ENCODE results near the gene CCDC57.
"Not testable (repeated sequence)": the region's sequence is repeated elsewhere in the genome, so short reads cannot be mapped to it uniquely, and the experiment has no call there.

The CCDC57 gene, protein sequence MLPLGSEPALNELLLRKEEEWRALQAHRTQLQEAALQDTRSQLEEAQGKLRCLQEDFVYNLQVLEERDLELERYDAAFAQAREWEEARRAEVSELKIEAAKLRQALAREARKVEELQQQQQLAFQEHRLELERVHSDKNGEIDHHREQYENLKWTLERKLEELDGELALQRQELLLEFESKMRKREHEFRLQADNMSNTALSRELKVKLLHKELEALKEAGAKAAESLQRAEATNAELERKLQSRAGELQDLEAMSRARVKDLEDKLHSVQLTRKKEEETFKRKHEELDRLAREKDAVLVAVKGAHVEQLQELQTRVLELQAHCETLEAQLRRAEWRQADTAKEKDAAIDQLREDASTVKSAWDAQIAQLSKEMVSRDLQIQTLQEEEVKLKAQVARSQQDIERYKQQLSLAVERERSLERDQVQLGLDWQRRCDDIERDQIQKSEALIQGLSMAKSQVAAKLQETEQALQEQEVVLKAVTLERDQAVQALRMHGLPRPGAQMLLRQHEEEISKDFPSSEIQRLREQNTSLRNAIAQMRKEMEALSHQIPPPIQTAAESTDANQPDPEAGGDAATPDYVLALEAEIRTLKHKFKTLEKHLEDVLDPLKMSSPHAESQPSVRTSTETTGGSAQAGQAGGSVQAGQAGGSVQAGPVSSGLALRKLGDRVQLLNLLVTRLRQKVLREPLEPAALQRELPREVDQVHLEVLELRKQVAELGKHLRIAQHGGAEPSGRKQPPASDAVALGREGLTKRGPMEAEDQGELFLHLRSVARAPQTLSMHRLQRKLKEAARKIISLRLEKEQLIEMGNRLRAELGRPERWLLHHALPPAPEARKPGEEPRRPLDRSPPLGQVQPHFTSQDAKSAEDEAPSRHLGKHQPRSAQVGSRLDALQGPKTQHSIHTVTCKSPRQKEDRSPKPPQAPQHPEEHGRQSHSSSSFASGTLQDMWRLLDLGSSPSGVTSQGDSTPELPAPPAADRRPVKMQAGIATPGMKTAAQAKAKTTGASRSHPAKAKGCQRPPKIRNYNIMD

DNA sequence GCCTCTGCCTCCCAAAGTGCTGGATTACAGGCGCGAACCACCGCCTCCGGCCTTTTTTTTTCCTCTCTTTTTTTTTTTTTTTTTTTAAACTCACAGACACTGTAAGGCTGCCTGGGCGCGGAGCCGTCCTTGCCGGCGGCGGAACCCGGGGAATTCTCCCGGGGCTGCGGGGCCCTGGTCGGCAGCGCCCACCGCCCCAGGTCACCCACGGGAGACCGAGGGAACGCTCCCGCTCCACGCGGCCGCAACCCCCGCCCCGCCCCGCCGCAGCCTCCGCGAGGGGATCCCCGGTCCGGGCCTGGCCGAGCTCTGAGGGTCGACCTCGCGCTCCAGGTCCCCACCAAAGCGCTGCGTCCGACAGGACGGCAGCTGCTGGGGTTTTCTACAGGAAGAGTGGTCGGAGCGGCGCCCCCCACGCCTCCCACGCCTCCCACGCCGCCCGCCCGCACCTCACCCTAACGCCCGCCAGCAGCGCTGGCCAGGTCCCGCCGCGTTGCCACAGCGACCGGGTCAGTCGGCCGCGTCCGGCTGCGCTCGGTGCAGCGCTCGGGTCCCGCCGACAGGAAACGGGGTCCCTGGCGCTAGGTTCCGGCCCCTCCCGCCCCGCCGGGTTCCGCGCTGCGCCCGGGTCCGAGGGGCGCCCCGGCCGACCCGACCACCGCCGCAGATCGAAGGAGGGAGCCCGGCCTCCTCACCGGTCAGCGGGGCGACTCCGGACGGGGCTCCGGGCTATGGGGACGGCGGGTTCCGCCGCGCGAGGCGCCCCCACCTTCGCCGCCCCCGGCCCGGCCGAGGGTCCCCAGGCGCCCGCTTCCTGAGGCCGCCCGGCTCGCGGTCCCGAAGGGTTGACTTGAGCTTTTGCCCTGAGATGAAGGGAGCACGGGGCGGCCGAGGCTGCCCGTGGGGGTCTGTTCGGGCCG, at the start of gene CCDC57:
TSS of gene CCDC57 (minus strand) at position 512 of the 920 bp plus-strand sequence. CDS start 10,898 bp downstream, outside the sequence.
- peak; percentile 76 to 78 for ATAC-seq

DNA sequence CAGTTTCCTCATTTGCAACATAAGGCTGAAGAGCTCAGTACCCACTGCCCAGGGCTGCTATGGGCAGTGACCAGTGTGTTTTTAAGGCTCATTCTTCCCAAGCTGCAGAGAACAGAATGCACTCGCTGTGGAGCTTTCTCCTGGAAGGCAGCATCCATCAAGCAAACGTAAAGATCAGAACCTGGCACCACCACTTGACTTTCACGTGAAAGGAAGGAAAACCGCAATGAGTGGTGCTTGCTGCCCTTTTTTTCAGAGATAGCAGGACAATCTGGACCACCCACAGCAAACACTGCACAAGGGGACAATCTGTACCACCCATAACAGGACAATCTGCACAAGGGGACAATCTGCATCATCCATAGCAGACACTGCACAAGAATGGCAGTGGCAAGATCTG, 49.7 kb upstream of the CCDC57 start:
- ATAC-seq = no peak

DNA sequence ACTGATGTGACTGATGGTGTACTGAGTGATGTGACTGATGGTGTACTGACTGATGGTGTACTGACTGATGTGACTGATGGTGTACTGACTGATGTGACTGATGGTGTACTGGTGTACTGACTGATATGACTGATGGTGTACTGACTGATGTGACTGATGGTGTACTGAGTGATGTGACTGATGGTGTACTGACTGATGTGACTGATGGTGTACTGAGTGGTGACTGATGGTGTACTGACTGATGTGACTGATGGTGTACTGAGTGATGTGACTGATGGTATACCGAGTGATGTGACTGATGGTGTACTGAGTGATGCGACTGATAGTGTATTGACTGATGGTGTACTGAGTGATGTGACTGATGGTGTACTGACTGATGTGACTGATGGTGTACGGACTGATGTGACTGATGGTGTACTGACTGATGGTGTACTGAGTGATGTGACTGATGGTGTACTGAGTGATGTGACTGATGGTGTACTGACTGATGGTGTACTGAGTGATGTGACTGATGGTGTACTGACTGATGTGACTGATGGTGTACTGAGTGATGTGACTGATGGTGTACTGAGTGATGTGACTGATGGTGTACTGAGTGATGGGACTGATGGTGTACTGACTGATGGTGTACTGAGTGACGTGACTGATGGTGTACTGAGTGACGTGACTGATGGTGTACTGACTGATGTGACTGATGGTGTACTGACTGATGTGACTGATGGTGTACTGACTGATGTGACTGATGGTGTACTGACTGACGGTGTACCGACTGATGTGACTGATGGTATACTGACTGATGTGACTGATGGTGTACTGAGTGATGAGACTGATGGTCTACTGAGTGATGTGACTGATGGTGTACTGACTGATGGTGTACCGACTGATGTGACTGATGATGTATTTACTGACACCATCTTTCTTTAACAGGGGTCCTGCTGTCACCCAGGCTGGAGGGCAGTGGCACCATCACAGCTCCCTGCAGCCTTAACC, 47.6 kb upstream of the CCDC57 start:
- not testable (repeated sequence) for ATAC-seq

DNA sequence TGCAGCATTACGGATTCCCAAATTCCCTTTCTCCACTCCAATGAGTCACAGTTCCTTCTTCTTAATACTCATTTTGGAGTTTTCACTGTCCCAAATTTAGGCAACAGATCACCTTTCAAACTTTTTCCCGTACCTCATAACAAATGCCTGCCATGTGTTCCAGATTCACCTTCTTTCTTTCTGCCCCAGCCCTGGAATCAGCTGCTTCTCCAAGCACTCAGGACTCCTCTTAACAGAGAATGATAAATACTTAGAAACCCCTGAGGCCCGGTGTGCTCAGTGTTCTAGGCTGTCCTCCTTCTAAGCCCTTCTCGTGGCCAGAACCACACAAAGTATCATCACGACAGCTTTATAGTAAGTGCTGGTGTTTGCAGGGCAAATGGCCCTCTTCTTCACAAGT, 45.9 kb upstream of the CCDC57 start:
- ATAC-seq = no peak

DNA sequence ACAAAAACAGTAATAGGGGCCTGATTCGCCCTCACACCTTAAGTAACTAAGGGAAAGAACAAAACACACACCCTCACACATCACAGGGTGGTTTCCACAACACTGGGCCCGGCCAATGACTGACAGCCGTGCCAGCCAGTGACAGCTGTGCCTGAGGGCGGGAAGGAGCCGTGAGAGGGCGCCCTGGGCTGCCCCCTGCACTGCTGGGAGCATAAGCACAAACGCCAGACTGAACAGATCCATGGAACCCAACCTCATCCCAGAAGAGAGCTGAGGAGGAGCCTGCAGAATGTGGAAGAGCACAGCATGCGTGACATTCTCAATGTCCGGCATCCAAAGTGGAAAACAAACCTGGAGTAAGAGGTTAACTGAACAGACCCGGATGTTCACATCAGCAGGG, 44.8 kb upstream of the CCDC57 start:
- ATAC-seq = peak; percentile 99 to 100

DNA sequence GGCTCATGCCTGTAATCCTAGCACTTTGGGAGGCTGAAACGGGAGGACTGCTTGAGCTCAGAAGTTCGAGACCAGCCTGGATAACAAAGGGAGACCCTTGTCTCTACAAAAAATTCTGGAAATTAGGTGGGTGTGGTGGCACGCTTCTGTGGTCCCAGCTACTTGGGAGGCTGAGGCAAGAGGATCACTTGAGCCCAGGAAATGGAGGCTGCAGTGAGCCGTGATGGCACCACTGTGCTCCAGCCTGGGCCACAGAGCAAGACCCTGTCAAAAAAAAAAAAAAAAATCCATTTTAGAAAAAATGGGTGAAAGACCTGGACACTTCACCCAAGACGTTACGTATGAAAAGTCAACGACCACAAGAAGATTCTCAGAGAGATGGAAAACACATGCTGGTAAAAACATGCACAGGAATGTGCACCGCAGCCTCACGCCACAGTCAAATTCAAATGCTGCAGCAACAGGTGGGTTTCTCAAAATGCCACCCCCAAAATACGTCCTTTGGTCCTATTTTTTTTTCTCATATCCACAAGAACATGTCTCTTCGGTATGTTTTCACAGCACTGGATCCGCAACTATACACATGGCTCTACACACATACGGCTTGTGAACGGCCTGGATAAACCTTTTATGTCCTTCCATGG, 43.7 kb upstream of the CCDC57 start:
- ATAC-seq = no peak

DNA sequence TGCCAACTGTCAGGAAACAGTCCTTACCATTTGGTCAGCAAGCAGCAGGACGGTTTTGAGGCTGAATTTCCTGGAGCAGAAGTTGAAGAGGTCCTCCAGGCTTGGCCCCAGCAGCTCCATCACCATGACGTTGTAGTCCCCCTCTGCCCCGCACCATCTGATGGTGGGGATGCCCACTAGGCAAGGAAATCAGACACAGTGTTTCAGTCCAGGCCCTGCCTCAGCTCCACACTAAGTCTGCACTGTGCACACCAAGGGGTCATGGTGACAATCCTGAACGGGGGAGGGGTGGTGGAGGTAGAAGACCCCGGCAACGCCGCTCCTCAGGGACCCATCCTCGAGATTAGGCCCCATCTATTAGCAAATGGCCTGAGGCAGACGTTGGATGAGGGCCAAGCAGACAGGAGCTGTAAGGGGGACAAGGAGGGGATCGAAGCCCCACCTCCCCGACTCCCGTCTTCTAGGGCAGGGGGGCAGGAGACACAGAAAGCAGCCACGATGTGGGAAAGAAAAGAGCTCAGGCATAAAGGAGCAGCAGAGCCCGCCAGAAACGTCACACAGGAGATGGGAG, 42.8 kb upstream of the CCDC57 start:
- ATAC-seq = no peak

DNA sequence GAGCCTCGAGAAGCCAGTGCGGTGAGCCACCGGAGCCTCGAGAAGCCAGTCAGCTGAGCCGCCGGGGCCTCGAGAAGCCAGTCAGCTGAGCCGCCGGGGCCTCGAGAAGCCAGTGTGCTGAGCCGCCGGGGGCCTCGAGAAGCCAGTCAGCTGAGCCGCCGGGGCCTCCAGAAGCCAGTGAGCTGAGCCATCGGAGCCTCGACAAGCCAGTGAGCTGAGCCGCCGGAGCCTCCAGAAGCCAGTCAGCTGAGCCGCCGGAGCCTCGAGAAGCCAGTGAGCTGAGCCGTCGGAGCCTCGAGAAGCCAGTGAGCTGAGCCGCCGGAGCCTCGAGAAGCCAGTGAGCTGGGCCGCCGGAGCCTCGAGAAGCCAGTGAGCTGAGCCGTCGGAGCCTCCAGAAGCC, 42.1 kb upstream of the CCDC57 start:
- ATAC-seq = not testable (repeated sequence)

DNA sequence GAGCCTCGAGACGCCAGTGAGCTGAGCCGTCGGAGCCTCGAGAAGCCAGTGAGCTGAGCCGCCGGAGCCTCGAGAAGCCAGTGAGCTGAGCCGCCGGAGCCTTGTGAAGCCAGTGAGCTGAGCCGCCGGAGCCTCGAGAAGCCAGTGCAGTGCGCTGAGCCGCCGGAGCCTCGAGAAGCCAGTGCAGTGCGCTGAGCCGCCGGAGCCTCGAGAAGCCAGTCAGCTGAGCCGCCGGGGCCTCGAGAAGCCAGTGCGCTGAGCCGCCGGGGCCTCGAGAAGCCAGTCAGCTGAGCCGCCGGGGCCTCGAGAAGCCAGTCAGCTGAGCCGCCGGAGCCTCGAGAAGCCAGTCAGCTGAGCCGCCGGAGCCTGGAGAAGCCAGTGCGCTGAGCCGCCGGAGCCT, 41.5 kb upstream of the CCDC57 start:
- not testable (repeated sequence) for ATAC-seq

DNA sequence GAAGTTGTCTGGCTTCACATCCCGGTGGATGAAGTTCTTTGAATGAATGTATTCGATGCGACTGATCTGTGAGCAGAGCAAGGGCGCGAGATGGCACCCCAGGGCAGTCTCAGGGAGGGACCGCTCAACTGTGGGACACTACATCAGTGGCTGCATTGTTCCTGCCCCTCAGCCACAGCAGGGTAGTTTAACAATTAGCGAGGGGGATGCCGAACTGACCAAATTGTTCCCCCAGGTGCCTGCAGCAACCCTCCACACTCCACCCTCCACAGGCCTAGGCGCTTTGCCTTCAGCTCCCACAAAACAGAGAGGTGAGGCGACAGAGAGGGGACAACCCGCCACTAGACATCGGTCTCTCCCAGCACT, 40.5 kb upstream of the CCDC57 start:
- no peak for ATAC-seq

DNA sequence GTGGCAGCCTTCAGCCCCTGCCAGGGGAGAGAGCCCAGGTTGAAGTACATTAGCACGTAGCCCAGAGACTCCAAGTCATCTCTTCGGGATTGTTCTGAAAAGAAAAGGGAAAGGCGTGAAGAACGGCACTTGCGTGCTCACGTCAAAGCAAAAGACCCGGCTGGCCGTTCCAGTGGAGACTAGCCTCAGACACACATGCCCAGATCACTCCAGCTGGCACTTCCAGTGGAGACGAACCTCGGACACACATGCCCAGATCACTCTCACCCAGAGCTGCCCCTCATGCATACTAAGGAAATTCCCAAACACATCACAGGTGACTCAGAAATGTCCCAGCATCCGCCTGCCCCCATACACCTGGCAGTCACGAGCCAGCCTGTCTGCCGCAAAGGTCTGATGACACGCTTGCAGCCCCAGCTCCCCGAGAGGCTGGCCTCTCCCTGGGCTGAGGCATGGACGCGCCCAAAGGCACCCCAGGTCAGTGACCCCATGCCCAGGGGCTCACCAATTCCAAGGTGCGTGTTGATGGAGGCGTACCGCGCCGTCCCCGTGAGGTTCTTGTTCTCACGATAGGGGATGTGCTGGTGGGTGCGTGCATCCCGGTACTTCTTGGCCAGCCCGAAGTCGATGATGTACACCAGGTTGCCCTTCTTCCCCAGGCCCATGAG, 40.0 kb upstream of the CCDC57 start:
- no peak for ATAC-seq

DNA sequence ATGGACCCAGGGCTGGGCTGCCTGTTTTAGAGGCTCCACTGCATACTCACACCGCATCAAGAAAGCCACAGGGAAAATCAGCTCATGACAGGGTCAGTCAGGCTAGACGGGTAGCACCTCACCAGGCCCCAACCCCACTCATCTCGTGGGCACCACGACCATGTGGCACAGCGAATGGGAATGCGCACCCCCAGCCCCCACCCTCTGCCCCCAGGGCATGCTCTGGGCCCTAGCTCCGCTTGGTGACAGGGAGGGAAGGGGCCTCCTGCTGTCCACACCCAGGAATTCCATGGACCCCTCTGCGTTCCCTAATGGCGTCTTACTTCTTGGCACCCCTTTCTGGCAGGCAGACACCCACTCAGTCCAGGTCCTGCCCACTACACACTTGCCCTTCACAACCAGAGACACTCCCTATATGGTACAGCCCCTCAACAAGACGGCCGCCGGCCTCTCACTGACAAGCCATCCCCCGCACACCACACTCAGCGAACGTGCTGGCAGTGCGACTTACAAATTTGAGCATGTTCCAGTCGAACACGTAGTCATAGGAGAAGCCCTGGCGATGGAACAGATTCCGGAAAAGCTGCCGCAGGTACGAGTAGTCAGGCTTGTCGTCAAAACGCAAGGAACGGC, 38.3 kb upstream of the CCDC57 start:
- ATAC-seq = no peak

DNA sequence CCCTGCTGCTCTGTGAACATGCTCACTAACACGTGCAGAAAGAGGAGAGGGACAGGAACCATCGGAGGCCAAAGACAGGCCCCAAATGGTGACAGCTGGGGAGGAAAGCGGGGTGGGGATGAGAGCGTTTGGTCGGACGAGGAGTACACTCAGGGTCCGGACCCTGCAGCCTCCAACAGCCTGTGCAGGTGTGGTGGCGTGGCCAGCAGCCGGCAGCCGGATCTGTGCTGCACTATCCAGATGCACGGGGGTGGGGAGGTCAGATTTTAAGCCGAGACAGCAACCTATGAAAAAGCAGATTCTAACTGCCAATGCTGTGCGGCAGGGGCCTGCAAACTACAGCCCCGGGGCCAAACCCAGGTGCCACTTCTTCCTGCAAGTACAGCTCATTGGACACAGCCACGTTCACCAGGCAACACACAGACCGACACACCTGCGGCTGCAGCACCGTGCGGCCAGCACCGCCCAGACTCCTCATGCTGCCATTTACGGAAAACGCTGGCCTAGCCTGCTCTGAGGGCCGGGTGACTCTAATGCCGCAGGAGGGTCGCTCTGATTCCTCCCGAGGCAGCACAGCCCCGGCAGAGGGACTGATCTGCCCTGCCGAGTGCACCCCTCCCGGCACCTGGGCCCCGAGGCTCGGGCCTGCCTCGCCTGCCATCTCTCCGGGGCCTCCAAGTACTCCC, 37.4 kb upstream of the CCDC57 start:
- no peak for ATAC-seq

DNA sequence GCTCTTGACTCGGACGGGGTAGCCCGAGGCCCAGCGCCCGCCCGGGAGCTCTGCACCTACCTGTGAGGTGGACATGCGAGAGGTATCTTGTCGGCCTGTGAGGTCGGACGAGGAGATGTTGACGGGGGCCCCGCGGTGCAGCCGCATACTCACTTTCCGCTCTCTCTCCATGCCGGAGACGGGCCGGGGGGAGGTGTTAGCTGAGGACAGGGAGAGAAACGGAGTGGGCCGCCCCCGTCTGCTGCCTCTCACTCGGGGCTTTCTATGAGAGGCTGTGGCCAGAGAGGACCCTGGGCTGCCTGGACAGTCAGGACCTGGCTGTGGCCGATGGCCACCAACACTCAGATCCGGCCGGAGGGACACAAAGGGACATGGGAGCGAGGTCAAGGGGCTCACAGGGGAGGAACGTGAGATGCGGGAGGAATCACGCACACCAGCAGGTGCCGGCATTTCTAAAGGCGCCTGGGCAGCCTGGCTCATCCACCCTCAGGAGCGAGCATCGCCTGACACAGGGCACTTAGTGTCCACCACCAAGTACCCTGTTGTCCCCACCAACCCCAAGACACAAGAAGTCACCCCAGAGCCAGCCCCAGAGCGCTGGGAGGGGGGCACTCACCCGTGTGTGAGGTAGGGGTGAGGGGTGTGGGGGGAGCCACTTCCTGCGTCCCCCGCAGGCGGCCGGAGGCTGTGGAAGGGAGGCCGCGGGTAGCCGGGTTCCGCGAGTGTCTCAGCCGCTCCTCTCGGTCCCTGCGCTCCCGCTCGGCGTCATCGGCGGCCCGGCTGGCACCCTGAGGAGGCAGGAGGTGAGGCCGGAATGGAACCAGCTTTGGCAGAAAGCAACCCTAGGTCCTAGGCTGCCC, 36.4 kb upstream of the CCDC57 start:
- ATAC-seq = no peak

DNA sequence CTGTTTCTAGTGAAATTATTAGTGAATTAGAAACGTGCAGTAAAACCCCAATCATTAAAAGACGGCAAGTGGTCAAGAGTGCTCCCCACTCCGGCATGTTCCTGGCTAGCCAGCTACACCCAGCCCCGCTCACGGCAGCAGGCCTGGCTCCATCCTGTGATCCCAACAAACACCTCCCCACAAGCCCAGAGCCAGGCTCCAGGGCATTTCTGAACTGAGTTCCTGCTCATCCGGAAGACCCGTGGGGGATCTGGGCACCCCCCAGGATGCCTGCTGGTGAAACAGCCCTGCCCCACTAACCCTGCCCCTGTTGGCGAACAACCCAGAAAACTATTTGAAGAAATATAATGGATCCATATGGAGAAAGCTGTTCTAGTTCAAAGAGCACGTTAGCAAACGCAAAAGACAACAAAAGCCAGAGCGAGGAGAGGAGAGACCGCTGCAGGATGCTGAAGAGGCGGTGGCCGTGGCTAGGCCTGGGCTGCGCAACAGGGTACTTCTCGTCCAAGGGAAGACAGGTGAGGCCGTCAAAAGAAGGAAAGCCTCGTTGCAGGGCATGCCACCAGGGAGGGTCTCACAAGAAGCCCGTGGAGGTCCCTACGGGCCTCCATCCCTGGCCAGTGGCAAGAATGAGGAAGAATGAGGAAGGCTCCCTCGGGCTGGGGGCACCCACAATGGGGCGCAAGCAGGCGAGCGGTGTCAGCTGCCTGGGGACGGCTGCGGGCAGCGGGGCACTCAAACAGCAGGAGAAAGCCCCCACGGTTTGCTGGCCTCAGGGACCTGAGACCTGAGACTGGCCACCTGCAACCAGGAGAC, 35.4 kb upstream of the CCDC57 start:
- no peak for ATAC-seq

DNA sequence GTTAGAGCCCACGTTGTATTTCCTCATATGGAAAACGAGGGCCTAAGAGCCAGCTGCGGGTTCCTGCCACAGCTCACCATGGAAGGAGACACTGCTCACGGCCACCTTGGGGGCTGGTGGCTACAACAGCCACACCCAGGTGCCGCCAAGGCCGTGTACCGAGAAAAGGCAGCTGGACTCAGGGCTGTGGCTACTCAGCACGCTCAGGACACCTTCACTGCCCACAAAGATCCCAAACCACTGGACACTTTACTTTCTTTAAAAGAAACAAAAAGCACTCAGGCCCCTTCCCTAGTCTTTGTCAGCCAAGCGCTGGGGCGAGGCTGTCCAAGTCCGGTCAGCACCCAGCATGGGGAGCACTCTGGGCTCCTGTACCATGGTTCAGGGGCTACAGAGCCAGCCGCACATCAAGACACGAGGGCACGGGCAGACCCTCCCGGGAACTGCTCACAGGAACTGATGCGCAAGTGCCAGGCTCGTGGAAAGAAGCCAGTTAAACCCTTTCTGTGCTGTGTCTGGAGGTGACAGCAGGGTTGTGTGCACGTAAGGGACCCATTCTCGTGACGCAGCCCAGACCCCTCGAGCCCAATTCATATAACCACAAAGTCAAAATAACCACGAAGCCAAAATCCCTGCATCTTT, 34.7 kb upstream of the CCDC57 start:
- ATAC-seq = no peak

Measured in activated CD4-positive, CD25-positive, alpha-beta regulatory T cell treated with anti-CD3 and anti-CD28 coated beads, Interleukin-2, amount 50 U/mL, for 24 hours (primary cell).